Smooth muscle cell (in vitro differentiated cells): Measurements from ENCODE around the gene BRD7. TPM values are rescaled to one million over a fixed set of nuclear protein-coding genes. Genes with fewer than 3 reads are reported as not detected.

ENCODE experiments used
- DNase-seq: peaks from one replicate; lab custom pipeline; 2025; ENCODE audit not compliant: unreplicated experiment; lab: John Stamatoyannopoulos, UW
- H2AFZ ChIP-seq: fragments of 200-600 bp; sonication (generic); 2 replicates; pipeline ENCODE4 v1.6.0; 2016; ENCODE audit warnings: antibody characterized with exemption, low read depth, mild to moderate bottlenecking
- H3F3A ChIP-seq: fragments of 200-600 bp; sonication (generic); 2 replicates; pipeline ENCODE4 v1.6.0; 2017; ENCODE audit warnings: antibody characterized with exemption, low read depth
- H3K27ac ChIP-seq: fragments of 200-600 bp; sonication (generic); 2 replicates; pipeline ENCODE4 v1.5.1; 2016; ENCODE audit warnings: low read depth, mild to moderate bottlenecking
- H3K27me3 ChIP-seq: fragments of 200-600 bp; sonication (generic); 2 replicates; pipeline ENCODE4 v1.6.1; 2016; ENCODE audit warnings: low read depth, mild to moderate bottlenecking
- H3K36me3 ChIP-seq: fragments of 200-600 bp; sonication (generic); 2 replicates; pipeline ENCODE4 v1.5.1; 2016; ENCODE audit warnings: low read depth
- H3K4me1 ChIP-seq: fragments of 200-600 bp; sonication (generic); 2 replicates; pipeline ENCODE4 v1.5.1; 2016; ENCODE audit warnings: low read depth
- H3K4me2 ChIP-seq: fragments of 200-600 bp; sonication (generic); 2 replicates; pipeline ENCODE4 v1.6.0; 2016; ENCODE audit warnings: mild to moderate bottlenecking
- H3K4me3 ChIP-seq: fragments of 200-600 bp; sonication (generic); 2 replicates; pipeline ENCODE4 v1.5.1; 2016; ENCODE audit warnings: mild to moderate bottlenecking
- H3K79me2 ChIP-seq: fragments of 200-600 bp; sonication (generic); 2 replicates; pipeline ENCODE4 v1.6.0; 2016; ENCODE audit warnings: low read depth, mild to moderate bottlenecking
- H3K9ac ChIP-seq: fragments of 200-600 bp; sonication (generic); 2 replicates; pipeline ENCODE4 v1.6.0; 2016; ENCODE audit warnings: low read depth
- H3K9me3 ChIP-seq: fragments of 200-600 bp; sonication (generic); replicated peaks from 2 replicates; pipeline ENCODE4 v1.5.1; 2016; ENCODE audit warnings: low read depth
- H4K20me1 ChIP-seq: fragments of 200-600 bp; sonication (generic); 2 replicates; pipeline ENCODE4 v1.6.0; 2016; ENCODE audit warnings: low read depth
- CTCF ChIP-seq: fragments of 200-600 bp; sonication (generic); IDR thresholded peaks from 2 replicates; pipeline ENCODE4 v1.5.1; 2017; ENCODE audit warnings: borderline replicate concordance, mild to moderate bottlenecking, antibody characterized with exemption; ENCODE audit not compliant: insufficient read depth, poor library complexity, severe bottlenecking
- WGBS: methylation state at CpG from one replicate; pipeline ENCODE4 v1.1.7; 2016; ENCODE audit warnings: low lambda C conversion rate; 5-methylcytosine and 5-hydroxymethylcytosine counted together
- polyA plus RNA-seq: library from polyadenylated mRNA; unstranded; fragments of >200 nt; fragmentation: Nextera tagmentation; extraction: Ambion mirVana; gene quantifications from 2 replicates; pipeline ENCODE4 v1.2.1, GENCODE V29; 2016
- total RNA-seq: library from RNA; depleted of rRNA; stranded (reverse); fragments of >200 nt; gene quantifications from 2 replicates; pipeline ENCODE4 v1.2.3, GENCODE V29; 2014

Gene BRD7
- total and polyA plus RNA-seq, 2 experiments from 2014 or later = 33.9 to 40.4 TPM

DNA sequence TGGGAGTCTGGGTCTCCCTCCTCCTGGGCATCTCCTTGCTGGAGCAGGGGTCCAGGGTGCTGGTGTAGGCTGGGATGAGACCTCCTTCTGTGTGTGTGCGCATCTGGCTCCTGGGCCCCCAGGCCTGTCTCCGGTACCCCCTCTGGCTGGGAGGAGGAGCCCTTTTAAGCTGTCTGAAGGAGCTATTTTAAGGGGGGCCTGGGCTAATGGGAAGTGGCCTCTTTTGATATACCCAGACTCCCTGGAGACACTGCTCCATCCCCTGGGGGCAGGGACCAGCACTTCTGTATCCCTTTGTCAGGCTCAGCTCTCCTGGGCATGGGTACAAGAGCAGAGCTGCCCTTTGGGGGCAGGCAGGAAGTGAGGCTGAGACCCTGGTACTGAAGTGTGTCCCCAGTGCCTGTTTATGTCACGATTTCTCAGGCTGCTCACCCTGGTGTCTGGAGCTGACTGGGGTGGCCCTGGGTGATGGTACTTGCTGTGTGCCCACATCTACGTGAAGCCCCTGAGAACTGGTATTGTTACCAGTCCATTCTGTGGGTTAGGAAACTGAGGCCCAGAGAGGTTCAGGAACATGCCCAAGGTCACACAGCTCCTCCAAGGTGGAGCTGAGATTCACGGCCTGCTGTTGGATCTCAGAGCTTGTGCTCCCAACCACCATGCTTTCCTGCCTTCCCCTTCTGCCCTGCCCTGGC, 96.0 kb downstream of the BRD7 start:
- Histone ChIP-seq H4K20me1 (peaks cover 70% of the 10 kb centered on the region), H3K4me2 (no peak overlapping the region), H3F3A (no peaks in the 10 kb centered on the region), H3K27me3 (no peaks in the 10 kb centered on the region), H3K36me3 (no peaks in the 10 kb centered on the region), H3K9me3 (no peaks in the 10 kb centered on the region), H2AFZ (no peak overlapping the region), H3K4me3 (no peak overlapping the region), H3K79me2 (peaks cover 13% of the 10 kb centered on the region), H3K27ac (no peak overlapping the region), H3K9ac (no peak overlapping the region), H3K4me1 (no peaks in the 10 kb centered on the region)
- 97% methylated on average over 5 of the region's 5 CpGs for WGBS
- no peak for TF ChIP-seq CTCF
- no peak for DNase-seq

DNA sequence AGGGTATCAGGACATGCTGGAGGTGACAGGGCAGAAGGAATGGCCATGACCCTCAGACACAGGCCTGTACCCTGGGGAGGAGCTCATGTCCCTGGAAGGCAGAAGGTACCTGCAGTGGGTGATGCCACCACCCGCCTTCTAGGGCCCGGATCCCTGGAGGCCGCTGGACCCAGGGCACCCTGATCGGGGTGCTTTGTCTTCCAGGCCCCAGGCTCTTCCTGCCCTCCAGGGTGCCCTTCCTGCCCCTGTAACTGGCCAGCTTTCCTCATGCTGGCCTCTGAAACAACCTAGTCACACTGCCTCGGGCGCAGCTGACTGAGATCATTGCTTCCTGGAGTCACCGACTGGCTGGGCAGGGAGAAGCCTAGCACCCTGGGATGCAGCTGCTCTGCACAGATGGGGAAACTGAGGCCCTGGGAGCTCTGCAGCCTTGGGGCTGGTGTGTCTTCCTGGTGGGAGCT, 96.6 kb downstream of the BRD7 start:
- H3K9ac ChIP-seq = no peak overlapping the region
- DNase-seq = no peak
- no peaks in the 10 kb centered on the region for H3F3A ChIP-seq
- H2AFZ ChIP-seq = no peak overlapping the region
- H3K27ac ChIP-seq = no peak overlapping the region
- H3K4me1 ChIP-seq = no peaks in the 10 kb centered on the region
- TF ChIP-seq CTCF = no peak
- no peak overlapping the region for H3K4me3 ChIP-seq
- WGBS = 91% methylated on average over 7 of the region's 7 CpGs
- no peaks in the 10 kb centered on the region for H3K27me3 ChIP-seq
- H3K79me2 ChIP-seq = peaks cover 17% of the 10 kb centered on the region
- no peak overlapping the region for H3K4me2 ChIP-seq
- H4K20me1 ChIP-seq = peaks cover 70% of the 10 kb centered on the region
- no peaks in the 10 kb centered on the region for H3K9me3 ChIP-seq
- H3K36me3 ChIP-seq = no peaks in the 10 kb centered on the region

- no peak for DNase-seq
- 92% methylated on average over 15 of the region's 15 CpGs for WGBS
- peaks cover 14% of the 10 kb centered on the region for H3K79me2 ChIP-seq
Measured at GRCh38 chr16:50271148-50272041, 97.4 kb downstream of the BRD7 start.

More at GRCh38 chr16:50271148-50272041, 97.4 kb downstream of the BRD7 start:
- Histone ChIP-seq H3F3A (no peaks in the 10 kb centered on the region), H2AFZ (no peak overlapping the region), H3K27me3 (no peaks in the 10 kb centered on the region), H3K36me3 (no peaks in the 10 kb centered on the region), H3K4me2 (no peak overlapping the region), H3K9ac (no peak overlapping the region), H4K20me1 (peaks cover 66% of the 10 kb centered on the region), H3K27ac (no peak overlapping the region), H3K9me3 (no peaks in the 10 kb centered on the region), H3K4me1 (peaks cover 3% of the 10 kb centered on the region), H3K4me3 (no peak overlapping the region)
- TF ChIP-seq CTCF = no peak
